NCI-H2081 treated with DMSO at 0.1 percent for 48 hours (cell line): ENCODE measurements around the gene LYPD6.

Source experiments
- DNase-seq: peaks from one replicate; lab custom pipeline; 2025; lab: John Stamatoyannopoulos, UW

The LYPD6 gene

GRCh38 chr2:149409506-149409905, 79.1 kb downstream of the LYPD6 start:
- no peak for DNase-seq

DNA sequence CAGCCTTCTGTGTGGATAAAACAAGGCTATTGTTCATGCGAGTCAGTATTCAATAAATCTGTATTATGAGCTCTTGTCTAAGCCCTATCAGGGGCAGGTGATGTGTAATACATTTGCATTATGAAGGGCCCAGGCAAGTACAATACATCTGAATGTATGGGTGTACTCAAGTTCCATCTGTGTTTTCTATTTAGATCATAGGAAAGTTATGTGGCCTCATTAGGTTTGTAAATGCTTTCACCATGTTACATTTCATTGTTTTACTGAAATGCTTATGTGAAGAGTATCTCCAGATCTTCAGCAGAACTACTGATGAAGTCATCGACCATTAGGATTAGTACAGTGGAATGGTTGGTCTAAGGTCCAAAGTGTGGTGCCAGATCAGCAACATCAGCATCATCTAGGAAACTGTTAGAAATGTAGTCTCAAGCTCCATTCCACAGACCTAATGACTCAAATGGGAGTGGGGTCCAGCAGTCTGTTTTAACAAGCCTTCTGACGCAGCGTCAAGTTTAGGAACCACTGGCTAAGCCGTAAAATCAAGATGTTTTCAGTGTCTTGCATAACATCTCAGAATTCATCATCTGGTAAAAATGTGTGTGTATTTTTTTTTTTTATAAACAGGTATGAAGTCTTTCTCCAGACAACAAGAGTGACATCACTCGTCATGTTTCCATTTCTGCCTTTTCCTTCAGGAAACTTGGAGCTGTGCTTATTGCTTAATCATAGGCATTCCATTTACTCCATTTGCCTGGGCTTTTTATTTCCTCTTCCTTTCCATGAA, 80.5 kb downstream of the LYPD6 start:
- peak; percentile 23 for DNase-seq

DNA sequence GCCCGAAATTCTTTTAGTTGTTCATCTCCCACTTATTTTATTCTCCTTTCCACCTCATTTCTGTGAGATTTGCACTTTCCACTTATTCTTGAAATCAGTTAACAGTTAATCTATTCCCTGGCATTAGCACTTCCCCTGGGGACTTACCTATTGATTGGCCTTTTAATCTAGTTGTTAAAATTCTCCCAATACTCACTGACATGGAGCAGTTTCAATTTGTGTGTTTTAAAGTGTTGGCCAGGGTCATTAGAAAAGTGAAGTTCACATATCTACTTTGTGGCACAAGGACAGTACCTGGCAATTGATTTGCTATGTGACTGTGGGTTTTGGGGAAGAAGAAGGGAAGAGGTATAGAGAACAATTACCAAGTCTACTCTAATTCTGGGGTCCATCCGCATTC, 83.1 kb downstream of the LYPD6 start:
- DNase-seq: no peak

DNA sequence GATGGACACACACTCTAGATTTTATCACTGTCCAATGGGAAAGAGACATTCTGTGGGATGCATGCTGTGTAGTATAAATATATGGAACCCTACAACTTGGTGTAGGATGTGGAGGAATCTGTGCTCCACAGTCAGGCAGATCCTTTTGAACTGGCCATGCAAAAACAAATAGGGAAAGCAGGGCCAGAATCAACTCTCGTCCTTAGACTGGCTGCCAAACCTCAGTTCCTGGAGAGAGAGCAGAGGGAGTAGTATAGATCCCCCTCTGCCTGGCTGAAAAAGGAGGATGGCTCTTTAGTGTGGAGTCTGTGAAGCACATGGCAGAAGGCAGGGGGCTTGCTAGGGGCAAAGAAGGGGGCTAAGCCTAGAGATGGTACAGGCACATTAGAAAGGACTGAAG, 84.7 kb downstream of the LYPD6 start:
- no peak for DNase-seq

DNA sequence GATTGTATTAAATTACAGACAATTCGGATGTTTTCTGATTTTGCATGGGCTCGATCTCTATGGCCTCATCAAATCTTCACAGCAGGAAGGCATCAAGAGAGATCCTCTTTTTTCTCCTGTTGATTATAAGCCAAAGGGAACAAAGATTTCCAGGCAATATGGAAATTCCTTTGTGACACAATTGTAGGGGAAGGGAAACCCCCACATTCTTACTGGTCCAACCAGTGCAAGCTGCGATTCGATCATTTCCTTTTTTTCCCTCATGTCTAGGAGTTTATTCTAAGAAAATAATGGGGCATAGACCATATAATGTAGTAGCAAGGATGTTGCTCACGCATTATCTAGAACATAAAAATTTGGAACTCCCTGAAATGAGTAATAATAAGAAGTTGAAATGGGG, 87.7 kb downstream of the LYPD6 start:
- no peak for DNase-seq

- no peak for DNase-seq
Observed at GRCh38 chr2:149420053-149420963, 89.9 kb downstream of the LYPD6 start.

GRCh38 chr2:149421791-149422190, 91.4 kb downstream of the LYPD6 start:
- DNase-seq: no peak

DNA sequence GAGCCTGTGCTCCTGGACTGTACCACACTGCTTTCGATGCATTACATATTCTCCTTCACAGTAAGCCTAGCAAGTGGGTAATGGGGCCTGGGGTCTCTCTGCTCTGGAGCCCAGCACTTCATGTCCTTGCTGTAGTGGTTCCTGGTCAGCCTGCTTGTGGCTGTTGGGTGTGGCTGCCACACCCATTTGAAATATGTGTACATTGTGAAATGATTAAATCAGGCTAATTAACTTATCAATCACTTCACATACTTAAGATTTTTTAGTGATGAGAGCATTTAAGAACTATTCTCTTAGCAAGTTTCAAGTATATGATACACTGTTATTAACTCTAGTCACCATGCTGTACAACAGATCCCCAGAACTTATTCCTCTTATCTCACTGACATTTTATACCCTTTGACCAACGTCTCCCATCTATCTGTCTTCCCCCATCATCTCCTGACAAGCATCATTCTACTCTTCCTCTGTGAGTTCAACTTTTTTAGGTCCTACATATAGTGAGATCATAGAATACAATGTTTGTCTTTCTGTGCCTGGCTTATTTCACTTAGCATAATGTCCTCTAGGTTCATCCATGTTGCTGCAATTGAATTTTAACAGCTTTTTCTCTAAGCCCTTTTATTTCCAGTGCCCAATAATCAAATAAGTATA, 92.1 kb downstream of the LYPD6 start:
- no peak for DNase-seq

GRCh38 chr2:149422991-149423338, 92.6 kb downstream of the LYPD6 start:
- DNase-seq: no peak

DNA sequence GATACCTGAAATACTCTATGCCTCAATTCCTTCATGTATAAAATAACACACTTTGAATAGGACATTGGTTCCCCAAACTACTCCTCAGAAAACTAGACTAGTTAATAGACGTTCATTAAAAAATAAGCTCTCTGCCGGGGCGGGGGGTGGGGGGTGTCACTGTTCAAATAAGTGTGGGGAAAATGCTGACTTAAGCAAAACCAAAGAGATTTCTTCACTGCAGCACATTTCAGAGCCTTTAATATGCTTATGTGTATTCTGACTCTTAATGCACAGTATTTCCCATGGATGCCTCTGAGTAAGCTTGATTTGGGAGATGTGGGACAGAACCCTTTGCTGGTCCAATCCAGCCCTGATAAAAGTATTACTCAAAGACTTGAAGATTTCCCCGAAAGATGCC, 93.2 kb downstream of the LYPD6 start:
- DNase-seq: no peak

GRCh38 chr2:149427387-149427786, 97.0 kb downstream of the LYPD6 start:
- DNase-seq: no peak

DNA sequence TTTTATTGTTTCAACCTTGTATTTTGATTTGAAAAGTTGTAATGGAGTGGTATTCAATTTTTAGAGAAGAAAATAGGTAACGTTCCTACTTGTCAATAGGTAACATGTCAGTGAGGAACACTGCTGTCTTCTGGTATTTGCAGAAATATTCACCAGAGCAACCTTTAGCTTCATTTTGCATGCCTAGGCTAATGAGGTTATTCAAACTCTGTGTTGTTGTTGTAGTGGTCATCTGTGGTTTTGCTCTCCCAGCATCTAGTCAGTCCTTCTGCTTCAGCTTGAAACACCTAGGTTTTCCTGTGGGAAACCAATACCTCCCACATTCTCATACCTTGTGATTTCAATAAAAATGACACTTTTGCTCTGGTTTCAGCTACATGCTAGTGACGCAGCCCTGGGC, 98.4 kb downstream of the LYPD6 start:
- no peak for DNase-seq

DNA sequence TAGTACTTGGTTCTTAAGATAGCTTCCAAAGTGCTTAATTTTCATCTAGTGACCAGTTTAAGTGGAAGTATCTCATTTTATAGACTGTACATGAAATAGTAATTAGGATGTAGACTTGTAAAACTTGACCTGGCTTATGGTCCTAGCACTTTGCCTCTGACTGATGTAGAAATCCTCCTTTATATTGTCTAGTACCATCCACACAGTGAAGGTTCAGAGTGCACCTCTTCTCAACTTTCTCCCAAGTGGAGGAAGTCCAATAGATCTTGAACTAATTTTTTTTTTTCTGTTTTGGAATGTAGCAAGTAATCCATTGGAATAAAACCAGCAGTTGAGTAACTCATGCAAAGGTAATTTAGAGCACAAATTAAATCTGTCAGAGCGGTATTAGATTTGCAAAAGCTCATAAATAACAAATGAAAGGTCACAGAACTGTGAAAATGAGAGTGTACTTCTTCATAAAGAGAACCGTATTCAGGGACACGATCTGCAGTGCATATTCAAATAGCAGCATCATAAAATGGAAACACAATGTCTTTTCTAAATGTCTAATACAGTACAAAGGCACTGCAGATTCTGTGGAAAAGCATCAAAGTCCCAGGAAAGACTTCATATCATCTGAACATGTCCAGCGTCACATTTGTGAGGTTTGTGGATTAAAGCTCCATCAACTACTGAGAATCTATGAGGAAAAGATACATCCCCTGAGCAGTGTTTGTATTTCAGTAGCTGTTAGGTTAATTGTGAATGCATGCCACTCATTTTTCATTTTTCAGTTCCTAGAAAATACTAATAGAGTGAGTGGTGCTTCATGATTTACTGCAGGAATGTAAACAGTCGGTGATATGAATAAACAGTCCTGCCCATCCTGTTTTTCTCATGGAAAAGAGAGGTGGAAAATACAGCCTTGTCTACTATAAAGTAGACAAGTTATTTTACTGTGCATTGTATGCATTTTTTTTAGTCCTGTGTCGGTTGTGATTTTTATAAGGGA, 100.7 kb downstream of the LYPD6 start:
- no peak for DNase-seq

- DNase-seq: no peak
Observed at GRCh38 chr2:149438330-149438960, 108.1 kb downstream of the LYPD6 start.

DNA sequence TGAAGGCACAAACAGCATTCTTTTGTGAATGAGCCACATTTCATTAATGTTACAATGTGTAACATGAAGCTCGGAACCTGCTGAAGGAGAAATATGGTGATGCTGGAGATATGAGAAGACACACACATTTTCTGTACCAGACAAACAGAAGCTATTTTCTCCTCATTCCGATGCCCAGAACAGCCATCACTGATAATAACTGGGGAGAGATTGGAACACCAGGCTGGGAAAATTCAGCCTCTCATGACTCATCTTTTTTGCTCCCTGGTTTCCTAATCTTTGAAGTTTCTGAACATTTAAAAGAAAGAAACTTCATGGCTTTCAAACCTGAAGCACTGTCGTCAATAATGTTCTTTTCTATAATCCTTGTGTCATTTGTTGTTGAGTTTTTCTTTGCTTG, 110.9 kb downstream of the LYPD6 start:
- no peak for DNase-seq

DNA sequence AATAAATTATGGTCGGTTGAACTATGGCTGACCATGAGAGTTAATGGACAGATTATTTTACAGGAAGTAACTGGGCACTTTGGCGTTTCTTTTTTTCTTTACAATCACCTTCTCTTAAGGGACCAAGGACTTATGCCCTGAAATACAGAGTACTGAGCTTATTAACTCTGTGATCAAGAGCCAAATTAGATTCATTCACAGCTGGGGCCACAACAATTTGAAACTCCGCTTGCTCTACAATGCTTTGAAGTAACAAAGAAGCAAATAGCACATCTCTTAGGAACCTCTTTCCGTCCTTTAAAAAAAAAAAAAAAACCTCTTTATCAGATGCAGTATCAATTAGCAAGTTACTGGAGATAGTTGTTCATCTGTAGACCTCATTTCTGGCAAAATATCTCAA, 112.0 kb downstream of the LYPD6 start:
- no peak for DNase-seq

GRCh38 chr2:149443150-149443549, 112.8 kb downstream of the LYPD6 start:
- DNase-seq: no peak

GRCh38 chr2:149446748-149447147, 116.4 kb downstream of the LYPD6 start:
- DNase-seq: no peak

- DNase-seq: no peak
Observed at GRCh38 chr2:149448315-149448714, 117.9 kb downstream of the LYPD6 start.

DNA sequence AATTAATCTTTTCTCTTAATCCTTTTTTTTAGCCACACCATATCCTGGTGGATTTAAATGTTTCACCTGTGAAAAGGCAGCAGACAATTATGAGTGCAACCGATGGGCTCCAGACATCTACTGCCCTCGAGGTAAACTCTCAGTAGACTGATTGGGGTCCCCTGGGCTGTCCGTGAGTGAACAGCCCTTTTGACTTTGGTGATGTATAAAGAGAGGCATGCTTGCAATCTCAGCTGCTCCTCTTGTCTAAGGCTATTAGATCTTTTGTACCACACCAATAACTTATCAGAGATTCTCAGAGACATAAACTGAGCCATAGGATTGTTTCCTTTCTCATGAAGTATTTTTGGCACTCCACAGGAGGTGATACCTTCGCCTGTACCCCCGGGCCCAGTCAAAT, 118.6 kb downstream of the LYPD6 start:
- DNase-seq: no peak
